ENCODE data around the gene SORL1-AS1.

SORL1-AS1 gene

GRCh38 chr11:121391914-121392313 is 60.9 kb downstream of the SORL1-AS1 start:
- peak; percentile 12 for DNase-seq (ENCODE audit: low spot score)

DNA sequence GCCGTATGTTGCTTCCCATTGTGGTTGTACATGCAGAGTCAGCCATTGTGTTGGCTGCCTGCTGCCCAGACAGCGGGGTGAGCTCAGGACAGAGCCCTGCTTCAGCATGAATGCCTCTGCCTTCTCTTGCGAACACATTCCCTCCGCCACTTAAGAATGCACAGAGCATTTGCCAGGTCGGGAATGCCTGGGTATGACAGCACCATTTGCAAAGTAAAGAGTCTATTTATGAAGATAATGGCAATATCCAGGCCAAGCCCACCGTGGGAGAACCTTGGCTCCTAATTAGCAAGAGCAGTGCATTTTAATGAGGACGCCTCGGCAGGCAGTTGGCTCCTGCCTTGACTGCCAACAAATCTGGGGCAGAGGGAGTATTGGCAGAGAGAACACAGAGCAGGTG is 63.1 kb downstream of the SORL1-AS1 start:
- DNase-seq (ENCODE audit: low spot score), result peak; percentile 100

Data from cerebellar cortex (tissue), 1 donor.